GM21576 (cell line): ENCODE results near the gene RAD51B.

ENCODE experiments used
- ATAC-seq: cut with Tn5 transposase; IDR thresholded peaks from one replicate; pipeline ENCODE4 v1.9.1; 2021; ENCODE audit warnings: mild to moderate bottlenecking, moderate library complexity; ENCODE audit not compliant: unreplicated experiment

The RAD51B gene

GRCh38 chr14:68262567-68262966 lies 443.0 kb downstream of the RAD51B start:
- no peak for ATAC-seq

- no peak for ATAC-seq
These were observed 444.1 kb downstream of the RAD51B start for GRCh38 chr14:68263563-68264259.

GRCh38 chr14:68264260-68264569 lies 444.6 kb downstream of the RAD51B start:
- ATAC-seq: no peak

- ATAC-seq: no peak
These were observed 447.4 kb downstream of the RAD51B start for GRCh38 chr14:68266998-68267397.

- peak; percentile 71 for ATAC-seq
These were observed 448.6 kb downstream of the RAD51B start for GRCh38 chr14:68268197-68268596.

GRCh38 chr14:68268719-68269118 lies 449.1 kb downstream of the RAD51B start:
- ATAC-seq: no peak

GRCh38 chr14:68269136-68269927 lies 449.8 kb downstream of the RAD51B start:
- no peak for ATAC-seq

- ATAC-seq: no peak
These were observed 450.8 kb downstream of the RAD51B start for GRCh38 chr14:68270342-68270741.

GRCh38 chr14:68271913-68272391 lies 452.4 kb downstream of the RAD51B start:
- ATAC-seq: no peak

GRCh38 chr14:68273413-68273812 lies 453.8 kb downstream of the RAD51B start:
- ATAC-seq: no peak

- ATAC-seq: no peak
These were observed 455.1 kb downstream of the RAD51B start for GRCh38 chr14:68274725-68275124.

GRCh38 chr14:68278576-68279436 lies 459.2 kb downstream of the RAD51B start:
- ATAC-seq: no peak

- ATAC-seq: no peak
These were observed 459.8 kb downstream of the RAD51B start for GRCh38 chr14:68279437-68279720.

GRCh38 chr14:68279777-68280233 lies 460.2 kb downstream of the RAD51B start:
- peak; percentile 46 for ATAC-seq

- no peak for ATAC-seq
These were observed 461.9 kb downstream of the RAD51B start for GRCh38 chr14:68281497-68281896.

- peak; percentile 19 for ATAC-seq
These were observed 463.1 kb downstream of the RAD51B start for GRCh38 chr14:68282479-68283377.

GRCh38 chr14:68283378-68284123 lies 464.0 kb downstream of the RAD51B start:
- peak; percentile 39 for ATAC-seq

GRCh38 chr14:68284333-68284732 lies 464.8 kb downstream of the RAD51B start:
- ATAC-seq: no peak

GRCh38 chr14:68284834-68285233 lies 465.3 kb downstream of the RAD51B start:
- ATAC-seq: no peak
